HCT116 (cell line): ENCODE measurements around the gene TLE7. TPM values are rescaled to one million over a fixed set of nuclear protein-coding genes. Genes with fewer than 3 reads are reported as not detected.

Source experiments
- ATAC-seq: fragments of 200-7000 bp; cut with Tn5 transposase; 2 replicates; pipeline ENCODE4 v1.9.1; 2020; ENCODE audit warnings: mild to moderate bottlenecking, moderate library complexity
- BruUV-seq: library from RNA; stranded (reverse); fragments of 400-500 nt; replicated peaks from 2 replicates; lab custom pipeline; 2021; lab: Mats Ljungman, UMichigan
- CTCF ChIA-PET: fragments of 300-600 bp; sonication (Branson Sonifier 250); formaldehyde crosslinking; loops from one replicate; lab custom pipeline; 2021; ENCODE audit warnings: antibody characterized with exemption; lab: Charles Lee
- POLR2A ChIA-PET: fragments of 300-600, 350-600 bp; sonication (Branson Sonifier 250); formaldehyde crosslinking; loops from one replicate; lab custom pipeline; 2021; ENCODE audit warnings: antibody characterized with exemption; lab: Charles Lee
- RAD21 ChIA-PET, 2 experiments: fragments of 300-600 bp; sonication (Branson Sonifier 250); formaldehyde crosslinking; loops; one replicate each; lab custom pipeline; 2023; ENCODE audit warnings: low total read pairs in 2 of 2; ENCODE audit not compliant: uncharacterized antibody in 2 of 2, unreplicated experiment in 2 of 2, low non-redundant PET in 1 of 2; lab: Charles Lee
- DNase-seq: peaks from one replicate; pipeline ENCODE4 v3.0.0-alpha.2; 2010; ENCODE audit warnings: low read depth, low spot score
- H2AFZ ChIP-seq: fragments of 200-600 bp; shearing (Covaris generic), sonication (generic); 2 replicates; pipeline ENCODE4 v1.6.1; 2017; ENCODE audit warnings: low read depth, mixed run types, mixed read lengths, antibody characterized with exemption, low read length; ENCODE audit not compliant: poor library complexity, severe bottlenecking
- H3K27ac ChIP-seq: 2 replicates; pipeline ENCODE4 v1.5.1; 2012; ENCODE audit warnings: low read depth, low read length
- H3K27me3 ChIP-seq: fragments of 200-600 bp; sonication (generic); 2 replicates; pipeline ENCODE4 v1.6.1; 2016; ENCODE audit warnings: mixed run types, low read length, mixed read lengths; ENCODE audit not compliant: insufficient read depth
- H3K36me3 ChIP-seq, 2 experiments: fragments of 200-500 bp in 1 of 2; fragments of 200-600 bp in 1 of 2; sonication (Bioruptor generic) in 1 of 2; sonication (generic) in 1 of 2; 2 replicates each; pipeline versions ENCODE4 v1.5.1 to v1.6.1; 2014 to 2016; ENCODE audit warnings: low read length in 2 of 2, inconsistent platforms in 1 of 2, mixed read lengths in 1 of 2, mixed run types in 1 of 2; ENCODE audit not compliant: insufficient read depth in 2 of 2, control insufficient read depth in 1 of 2
- H3K4me1 ChIP-seq, 2 experiments: fragments of 200-600 bp in 1 of 2; sonication (generic) in 1 of 2; 2 replicates each; pipeline versions ENCODE4 v1.5.1 to v1.6.1; 2012 to 2017; ENCODE audit warnings: low read length in 2 of 2, inconsistent platforms in 1 of 2, mild to moderate bottlenecking in 1 of 2, mixed read lengths in 1 of 2, mixed run types in 1 of 2, moderate library complexity in 1 of 2; ENCODE audit not compliant: insufficient read depth in 2 of 2, control insufficient read depth in 1 of 2
- H3K4me2 ChIP-seq: fragments of 200-600 bp; sonication (generic); 2 replicates; pipeline ENCODE4 v1.6.1; 2017; ENCODE audit warnings: mixed run types, low read length, mixed read lengths
- H3K4me3 ChIP-seq, 2 experiments: fragments of 200-600 bp in 1 of 2; sonication (generic) in 1 of 2; replicated peaks in 1 of 2; 2 replicates each; pipeline ENCODE4 v1.5.1; 2011 to 2016; ENCODE audit warnings: low read length in 2 of 2, control low read depth in 1 of 2, low read depth in 1 of 2, mild to moderate bottlenecking in 1 of 2, mixed read lengths in 1 of 2, mixed run types in 1 of 2
- H3K79me2 ChIP-seq: fragments of 200-600 bp; sonication (generic); 2 replicates; pipeline ENCODE4 v1.6.1; 2017; ENCODE audit warnings: mild to moderate bottlenecking, mixed run types, low read length, moderate library complexity, mixed read lengths; ENCODE audit not compliant: insufficient read depth
- H3K9ac ChIP-seq: fragments of 200-600 bp; sonication (generic); 2 replicates; pipeline ENCODE4 v1.6.1; 2016; ENCODE audit warnings: low read length, mixed read lengths
- H3K9me2 ChIP-seq: fragments of 200-600 bp; sonication (generic), shearing (Covaris generic); 2 replicates; pipeline ENCODE4 v1.6.1; 2017; ENCODE audit warnings: mixed run types, mild to moderate bottlenecking, moderate library complexity; ENCODE audit not compliant: insufficient read depth
- H3K9me3 ChIP-seq, 2 experiments: fragments of 200-500 bp in 1 of 2; fragments of 200-600 bp in 1 of 2; sonication (Bioruptor generic) in 1 of 2; sonication (generic) in 1 of 2; 2 replicates each; pipeline ENCODE4 v1.6.1; 2014 to 2017; ENCODE audit warnings: low read length in 2 of 2, mixed read lengths in 2 of 2, inconsistent platforms in 1 of 2, low read depth in 1 of 2, mild to moderate bottlenecking in 1 of 2, mixed run types in 1 of 2, moderate library complexity in 1 of 2; ENCODE audit not compliant: control insufficient read depth in 1 of 2, insufficient read depth in 1 of 2
- H4K20me1 ChIP-seq: fragments of 200-600 bp; sonication (generic), shearing (Covaris generic); 2 replicates; pipeline ENCODE4 v1.6.1; 2017; ENCODE audit warnings: mixed run types, mild to moderate bottlenecking, moderate library complexity; ENCODE audit not compliant: insufficient read depth
- ELF1 ChIP-seq: IDR thresholded peaks from 2 replicates; pipeline ENCODE4 v1.6.1; 2012; ENCODE audit warnings: low read depth, borderline replicate concordance
- JUND ChIP-seq: IDR thresholded peaks from 2 replicates; pipeline ENCODE4 v1.6.1; 2012
- POLR2A ChIP-seq: IDR thresholded peaks from 2 replicates; pipeline ENCODE4 v1.7.0; 2011; ENCODE audit warnings: borderline replicate concordance; ENCODE audit not compliant: insufficient read depth, insufficient read length; ENCODE audit errors: extremely low read depth
- POLR2AphosphoS5 ChIP-seq: IDR thresholded peaks from 2 replicates; pipeline ENCODE4 v1.6.1; 2011; ENCODE audit warnings: mild to moderate bottlenecking, low read depth, low read length, moderate library complexity
- SIN3A ChIP-seq: IDR thresholded peaks from 2 replicates; pipeline ENCODE4 v1.6.1; 2012; ENCODE audit warnings: low read depth
- SRF ChIP-seq: IDR thresholded peaks from 2 replicates; pipeline ENCODE4 v1.6.1; 2012; ENCODE audit warnings: low read depth
- TCF7L2 ChIP-seq: IDR thresholded peaks from 2 replicates; pipeline ENCODE4 v1.7.0; 2011; ENCODE audit warnings: borderline replicate concordance, inconsistent platforms; ENCODE audit not compliant: insufficient read depth, insufficient read length; ENCODE audit errors: extremely low read depth
- ZFX ChIP-seq: fragments of 450-650 bp; IDR thresholded peaks from 2 replicates; pipeline ENCODE4 v1.6.1; 2017
- ZNF274 ChIP-seq: fragments of 200-500 bp; sonication (Bioruptor generic); IDR thresholded peaks from 2 replicates; pipeline ENCODE4 v1.6.1; 2014; ENCODE audit warnings: mild to moderate bottlenecking, low read depth, low read length, inconsistent platforms
- intact Hi-C: fragments of 100-400 bp; cut with micrococcal nuclease; formaldehyde crosslinking; loops from 2 replicates; pipeline ENCODE4 v1.10.0; 2022
- total RNA-seq: library from RNA; stranded (reverse); gene quantifications from one replicate; pipeline ENCODE4 v1.2.1, GENCODE V29; 2021; ENCODE audit not compliant: unreplicated experiment
- TF ChIP-seq, protein P1 (sequence below), 3 experiments: fragments of 200-600 bp in 1 of 3; sonication (generic) in 1 of 3; IDR thresholded peaks in 2 of 3; conservative IDR thresholded peaks in 1 of 3; 2 replicates each; pipeline ENCODE4 v1.5.1; 2012 to 2017; ENCODE audit warnings: low read depth in 2 of 3, low read length in 2 of 3, antibody characterized with exemption in 1 of 3, borderline replicate concordance in 1 of 3, control low read depth in 1 of 3, mild to moderate bottlenecking in 1 of 3, mixed read lengths in 1 of 3, mixed run types in 1 of 3, moderate library complexity in 1 of 3; ENCODE audit not compliant: insufficient read depth in 1 of 3

The TLE7 gene
- total RNA-seq, 1 experiment from 2014 or later = not detected

DNA sequence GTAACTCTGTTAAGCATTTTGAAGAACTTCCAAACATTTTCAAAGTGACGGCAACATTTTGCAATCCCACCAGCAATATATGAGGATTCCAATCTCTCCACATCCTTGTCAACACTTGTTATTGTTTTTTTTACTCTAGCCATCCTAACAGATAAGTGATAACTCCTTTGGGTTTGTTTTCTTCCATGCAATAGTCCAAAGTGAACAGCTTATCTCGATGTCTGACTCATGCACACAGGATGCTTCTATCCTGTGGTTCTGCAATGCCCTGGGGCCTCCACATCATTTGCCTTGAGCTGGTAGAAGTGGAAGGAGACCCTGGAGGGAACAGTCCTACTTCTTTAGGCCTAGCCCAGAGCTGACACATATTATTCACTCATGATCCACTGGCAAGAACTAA, 13.0 kb downstream of the TLE7 start:
- no TSS peak for BruUV-seq
- Histone ChIP-seq H3K79me2 (no peaks in the 10 kb centered on the region), H3K27me3 (no peaks in the 10 kb centered on the region), H3K4me3 (no peak overlapping the region), H3K9me3 (peaks cover 0 to 7% of the 10 kb centered on the region in 2 experiments; a peak in 1 of 4 replicates), H3K27ac (no peak overlapping the region), H3K4me1 (peaks cover 4 to 14% of the 10 kb centered on the region in 2 experiments; a peak in 3 of 4 replicates), H3K9ac (no peak overlapping the region), H3K36me3 (no peaks in the 10 kb centered on the region), H2AFZ (no peak overlapping the region), H3K9me2 (no peaks in the 10 kb centered on the region), H4K20me1 (no peaks in the 10 kb centered on the region), H3K4me2 (no peak overlapping the region)
- TF ChIP-seq POLR2AphosphoS5 (no peak), ZFX (no peak), ZNF274 (no peak), JUND (no peak), SIN3A (no peak), ELF1 (no peak)
- TF ChIP-seq, protein P1, sequence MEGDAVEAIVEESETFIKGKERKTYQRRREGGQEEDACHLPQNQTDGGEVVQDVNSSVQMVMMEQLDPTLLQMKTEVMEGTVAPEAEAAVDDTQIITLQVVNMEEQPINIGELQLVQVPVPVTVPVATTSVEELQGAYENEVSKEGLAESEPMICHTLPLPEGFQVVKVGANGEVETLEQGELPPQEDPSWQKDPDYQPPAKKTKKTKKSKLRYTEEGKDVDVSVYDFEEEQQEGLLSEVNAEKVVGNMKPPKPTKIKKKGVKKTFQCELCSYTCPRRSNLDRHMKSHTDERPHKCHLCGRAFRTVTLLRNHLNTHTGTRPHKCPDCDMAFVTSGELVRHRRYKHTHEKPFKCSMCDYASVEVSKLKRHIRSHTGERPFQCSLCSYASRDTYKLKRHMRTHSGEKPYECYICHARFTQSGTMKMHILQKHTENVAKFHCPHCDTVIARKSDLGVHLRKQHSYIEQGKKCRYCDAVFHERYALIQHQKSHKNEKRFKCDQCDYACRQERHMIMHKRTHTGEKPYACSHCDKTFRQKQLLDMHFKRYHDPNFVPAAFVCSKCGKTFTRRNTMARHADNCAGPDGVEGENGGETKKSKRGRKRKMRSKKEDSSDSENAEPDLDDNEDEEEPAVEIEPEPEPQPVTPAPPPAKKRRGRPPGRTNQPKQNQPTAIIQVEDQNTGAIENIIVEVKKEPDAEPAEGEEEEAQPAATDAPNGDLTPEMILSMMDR (IDR thresholded peaks at IDR 0.05 in 2 of 3, conservative IDR thresholded peaks at IDR 0.05 in 1 of 3; ENCODE audit: borderline replicate concordance in 1 of 3, insufficient read depth in 1 of 3, low read depth in 2 of 3, low read length in 2 of 3) = no peak
- ChIA-PET RAD21 (no interaction called here), POLR2A (no interaction called here), CTCF (no interaction called here)
- DNase-seq (no peak), ATAC-seq (no peak)
- intact Hi-C loops = no loop called here

DNA sequence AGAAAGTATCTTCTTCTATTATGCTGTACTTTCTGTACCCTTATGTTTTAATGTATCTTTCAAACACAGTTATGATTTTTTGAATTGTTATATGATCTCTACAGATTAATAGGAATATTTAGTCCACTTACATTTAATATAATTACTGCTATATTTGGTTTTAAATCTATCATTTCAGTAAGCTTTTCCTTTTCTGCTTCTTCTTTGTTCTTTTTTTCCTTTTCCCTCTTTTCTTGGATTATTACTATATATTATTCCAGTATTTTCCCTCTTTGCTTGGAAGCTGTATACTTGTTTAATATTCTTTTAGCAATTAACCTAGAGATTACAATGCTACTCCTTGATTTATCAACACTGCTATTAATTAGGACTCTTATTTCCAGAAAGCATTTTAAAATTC, 13.5 kb downstream of the TLE7 start:
- Histone ChIP-seq H3K79me2 (no peaks in the 10 kb centered on the region), H3K27me3 (no peaks in the 10 kb centered on the region), H3K4me1 (peaks cover 4 to 14% of the 10 kb centered on the region in 2 experiments; a peak in 3 of 4 replicates), H3K9me2 (no peaks in the 10 kb centered on the region), H3K4me3 (no peak overlapping the region), H3K9me3 (peaks cover 0 to 7% of the 10 kb centered on the region in 2 experiments; a peak in 1 of 4 replicates), H3K27ac (no peak overlapping the region), H3K9ac (no peak overlapping the region), H2AFZ (no peak overlapping the region), H3K36me3 (no peaks in the 10 kb centered on the region), H3K4me2 (no peak overlapping the region), H4K20me1 (no peaks in the 10 kb centered on the region)
- CTCF ChIA-PET = no interaction called here
- no peak for ATAC-seq
- BruUV-seq = no TSS peak
- no peak for TF ChIP-seq POLR2AphosphoS5
- TF ChIP-seq ELF1 = no peak
- no peak for TF ChIP-seq TCF7L2
- TF ChIP-seq ZFX = no peak
- TF ChIP-seq SRF = no peak
- TF ChIP-seq POLR2A = no peak
- DNase-seq = no peak
- intact Hi-C loops = no loop called here
- POLR2A ChIA-PET = no interaction called here
- RAD21 ChIA-PET = no interaction called here
